Measurements from ENCODE around the gene ZNG1F. TPM values are rescaled to one million over a fixed set of nuclear protein-coding genes. Genes with fewer than 3 reads are reported as not detected.
A peak's percentile ranks its signal among the peaks of the same experiment; 100 is the strongest.
"Not testable (repeated sequence)": the region's sequence is repeated elsewhere in the genome, so short reads cannot be mapped to it uniquely, and the experiment has no call there.

ZNG1F gene
- polyA plus RNA-seq, 1 donor from 2014 or later: 6.3 TPM

DNA sequence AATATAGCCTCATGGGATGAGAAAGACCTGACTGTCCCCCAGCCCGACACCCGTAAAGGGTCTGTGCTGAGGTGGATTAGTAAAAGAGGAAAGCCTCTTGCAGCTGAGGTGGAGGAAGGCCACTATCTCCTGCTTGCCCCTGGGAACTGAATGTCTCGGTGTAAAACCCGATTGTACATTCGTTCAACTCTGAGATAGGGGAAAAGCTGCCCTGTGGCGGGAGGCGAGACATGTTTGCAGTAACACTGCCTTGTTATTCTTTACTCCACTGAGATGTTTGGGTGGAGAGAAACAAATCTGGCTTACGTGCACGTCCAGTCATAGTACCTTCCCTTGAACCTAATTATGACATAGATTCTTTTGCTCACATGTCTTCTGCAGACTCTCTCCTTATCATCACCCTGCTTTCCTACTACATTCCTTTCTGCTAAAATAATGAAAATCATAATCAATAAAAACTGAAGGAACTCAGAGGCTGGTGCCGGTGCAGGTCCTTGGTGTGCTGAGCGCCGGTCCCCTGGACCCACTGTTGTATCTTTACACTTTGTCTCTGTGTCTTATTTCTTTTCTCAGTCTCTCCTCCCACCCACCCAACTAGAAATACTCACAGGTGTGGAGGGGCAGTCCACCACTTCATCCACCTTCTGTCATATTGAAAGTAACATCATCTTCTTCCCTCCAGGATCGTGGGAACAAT is 83.4 kb downstream of the ZNG1F start:
- not testable (repeated sequence) for H3K36me3 Mint-ChIP-seq, H3K4me3 Mint-ChIP-seq, H3K4me1 Mint-ChIP-seq, H3K27me3 Mint-ChIP-seq, H3K9me3 Mint-ChIP-seq, H3K27ac Mint-ChIP-seq

- not testable (repeated sequence) for H3K9me3 Mint-ChIP-seq, H3K27ac Mint-ChIP-seq, H3K27me3 Mint-ChIP-seq, H3K4me1 Mint-ChIP-seq, H3K36me3 Mint-ChIP-seq, H3K4me3 Mint-ChIP-seq
These were observed 84.6 kb downstream of the ZNG1F start for GRCh38 chr9:41104542-41104941.

DNA sequence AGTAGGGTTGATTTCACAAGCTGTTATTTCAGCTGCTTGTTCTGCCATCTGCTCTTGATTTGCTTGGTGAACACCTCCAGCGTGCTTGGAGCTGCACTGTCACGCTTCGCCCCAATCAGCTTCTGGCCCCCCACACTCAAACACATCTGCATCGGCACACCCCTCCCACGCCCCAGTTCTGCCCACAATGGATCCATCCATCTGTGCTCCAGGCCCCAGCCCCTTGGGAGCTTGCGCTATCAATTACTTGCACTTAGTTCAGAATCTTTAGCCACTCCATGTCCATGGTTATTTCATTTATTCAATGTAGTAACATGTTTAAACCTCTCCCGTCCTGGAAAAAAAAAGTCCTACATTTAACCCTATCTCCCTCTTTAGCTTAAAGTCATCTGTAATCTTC is 88.6 kb downstream of the ZNG1F start:
- H3K36me3 Mint-ChIP-seq, H3K27ac Mint-ChIP-seq, H3K4me3 Mint-ChIP-seq, H3K27me3 Mint-ChIP-seq, H3K4me1 Mint-ChIP-seq, H3K9me3 Mint-ChIP-seq: not testable (repeated sequence)

DNA sequence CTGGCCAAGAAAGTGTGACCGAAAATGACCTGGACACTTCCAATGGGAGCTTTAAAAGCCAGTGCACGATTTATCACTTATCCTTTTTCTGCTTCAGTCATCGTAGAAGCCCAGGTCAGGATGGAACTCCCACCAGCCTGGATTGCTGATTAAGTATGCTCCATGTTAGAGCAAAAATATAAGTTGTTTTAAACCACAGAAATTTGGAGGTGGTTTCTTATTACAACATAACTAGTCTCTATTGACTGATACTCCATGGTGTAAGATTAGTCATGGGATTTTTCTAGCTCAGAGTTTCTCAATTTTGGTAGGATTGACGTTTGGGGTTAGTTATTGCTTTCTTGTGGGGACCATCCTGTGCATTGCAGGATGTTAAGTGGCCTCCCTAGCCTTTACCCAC is 90.4 kb downstream of the ZNG1F start:
- not testable (repeated sequence) for H3K27ac Mint-ChIP-seq, H3K27me3 Mint-ChIP-seq, H3K4me1 Mint-ChIP-seq, H3K9me3 Mint-ChIP-seq, H3K36me3 Mint-ChIP-seq
- peak overlapping the region in 1 of 4 donors; percentile 43 for H3K4me3 Mint-ChIP-seq

GRCh38 chr9:41095060-41095459 is 94.1 kb downstream of the ZNG1F start:
- H3K4me1 Mint-ChIP-seq, H3K9me3 Mint-ChIP-seq, H3K27ac Mint-ChIP-seq, H3K27me3 Mint-ChIP-seq, H3K4me3 Mint-ChIP-seq, H3K36me3 Mint-ChIP-seq: not testable (repeated sequence)

DNA sequence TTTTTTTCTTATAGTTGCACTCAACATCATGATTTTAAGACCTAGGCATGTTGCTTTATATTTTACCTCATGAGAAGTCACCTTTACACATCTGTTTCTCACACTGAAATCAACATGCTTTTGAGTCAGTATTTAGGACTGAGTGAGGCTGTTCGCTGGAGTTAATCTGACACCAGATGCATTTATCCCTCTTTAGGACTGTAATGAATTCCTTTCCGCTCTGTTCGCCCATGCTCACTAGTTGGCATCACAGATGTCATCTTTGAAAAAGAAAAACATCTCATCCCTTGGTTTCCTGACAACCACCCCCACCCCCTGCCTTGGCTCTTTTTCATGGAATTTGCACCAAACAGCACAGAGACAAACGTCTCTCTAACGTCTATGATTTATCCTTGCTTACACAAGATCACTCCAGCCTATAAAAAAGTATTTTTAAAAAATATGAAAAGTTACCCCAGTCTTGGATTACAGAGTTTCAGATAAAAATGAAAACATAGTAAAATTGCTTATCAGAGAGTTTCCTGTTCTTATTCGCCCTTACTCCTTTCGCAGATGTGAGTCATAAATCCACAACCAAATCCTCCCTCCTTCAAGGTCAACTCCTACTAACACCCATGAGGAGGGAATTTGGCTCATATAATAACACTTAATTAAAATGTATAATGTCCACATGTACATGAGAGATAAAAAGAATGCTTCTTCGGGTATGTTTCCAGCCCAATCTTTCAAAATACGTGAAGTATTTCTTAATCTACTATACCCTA is 94.9 kb downstream of the ZNG1F start:
- H3K27ac Mint-ChIP-seq, H3K9me3 Mint-ChIP-seq, H3K4me1 Mint-ChIP-seq, H3K4me3 Mint-ChIP-seq, H3K27me3 Mint-ChIP-seq, H3K36me3 Mint-ChIP-seq: not testable (repeated sequence)

GRCh38 chr9:41090922-41091321 is 98.2 kb downstream of the ZNG1F start:
- H3K9me3 Mint-ChIP-seq, H3K27me3 Mint-ChIP-seq, H3K4me1 Mint-ChIP-seq, H3K4me3 Mint-ChIP-seq, H3K27ac Mint-ChIP-seq, H3K36me3 Mint-ChIP-seq: not testable (repeated sequence)

GRCh38 chr9:41090386-41090785 is 98.7 kb downstream of the ZNG1F start:
- H3K27ac Mint-ChIP-seq, H3K4me1 Mint-ChIP-seq, H3K36me3 Mint-ChIP-seq, H3K9me3 Mint-ChIP-seq, H3K27me3 Mint-ChIP-seq, H3K4me3 Mint-ChIP-seq: not testable (repeated sequence)

- not testable (repeated sequence) for H3K27ac Mint-ChIP-seq, H3K4me3 Mint-ChIP-seq, H3K4me1 Mint-ChIP-seq, H3K27me3 Mint-ChIP-seq, H3K9me3 Mint-ChIP-seq, H3K36me3 Mint-ChIP-seq
These were observed 100.6 kb downstream of the ZNG1F start for GRCh38 chr9:41088450-41089059.

- H3K9me3 Mint-ChIP-seq: not testable (repeated sequence)
These were observed 101.2 kb downstream of the ZNG1F start for GRCh38 chr9:41087929-41088328.

DNA sequence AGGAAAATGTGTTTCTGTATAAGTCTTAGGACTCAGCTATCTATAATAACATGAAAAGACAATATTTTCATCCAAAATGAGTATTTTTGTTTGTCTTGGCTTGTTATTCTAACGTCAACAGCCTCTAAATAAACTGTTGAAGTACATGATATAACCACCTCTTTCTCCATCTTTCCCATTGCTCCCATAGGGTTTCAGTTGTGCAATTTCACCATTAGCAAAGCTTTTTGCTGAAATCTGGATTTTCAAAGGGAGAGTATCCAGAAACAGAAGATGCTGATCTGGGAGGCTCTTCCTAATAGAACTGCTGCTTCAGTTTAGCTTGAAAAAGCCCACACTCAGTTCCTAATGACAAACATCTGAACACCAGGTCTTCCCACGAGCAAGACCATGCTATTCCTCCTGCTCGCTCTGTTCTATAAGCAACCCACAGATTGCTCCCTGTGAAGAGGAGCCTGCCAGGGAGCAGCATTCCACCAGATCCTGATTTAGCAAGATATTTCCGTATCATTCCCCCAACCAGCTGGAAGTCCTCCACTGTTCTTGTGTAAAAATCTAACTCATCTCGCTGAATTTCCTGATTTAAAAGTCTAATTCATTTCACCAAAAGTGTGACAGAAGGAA is 101.8 kb downstream of the ZNG1F start:
- H3K4me3 Mint-ChIP-seq, H3K9me3 Mint-ChIP-seq, H3K4me1 Mint-ChIP-seq, H3K27ac Mint-ChIP-seq, H3K27me3 Mint-ChIP-seq, H3K36me3 Mint-ChIP-seq: not testable (repeated sequence)

More at GRCh38 chr9:41087929-41088328, 101.2 kb downstream of the ZNG1F start:
- H3K27ac Mint-ChIP-seq, H3K36me3 Mint-ChIP-seq, H3K4me3 Mint-ChIP-seq, H3K27me3 Mint-ChIP-seq, H3K4me1 Mint-ChIP-seq: not testable (repeated sequence)

DNA sequence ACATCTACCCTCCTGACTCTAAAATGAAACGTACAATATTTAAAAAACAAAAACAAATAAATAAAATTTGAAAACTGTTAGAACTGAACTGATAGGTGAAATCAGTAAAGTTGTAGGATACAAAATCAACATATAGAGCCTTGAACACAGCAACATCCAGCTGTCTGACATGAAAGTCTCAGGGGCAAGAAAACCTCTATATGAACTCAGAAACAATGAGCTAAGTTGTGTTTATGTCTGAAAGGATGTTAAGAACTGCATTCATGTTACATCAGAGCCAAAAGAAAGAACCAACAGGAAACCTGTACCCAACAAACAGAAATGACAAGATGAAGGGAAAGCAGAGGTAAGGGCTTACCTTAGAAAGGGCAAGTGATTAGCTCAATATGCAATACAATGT is 102.4 kb downstream of the ZNG1F start:
- H3K4me3 Mint-ChIP-seq, H3K27me3 Mint-ChIP-seq, H3K27ac Mint-ChIP-seq, H3K9me3 Mint-ChIP-seq, H3K4me1 Mint-ChIP-seq, H3K36me3 Mint-ChIP-seq: not testable (repeated sequence)

GRCh38 chr9:41086215-41086614 is 102.9 kb downstream of the ZNG1F start:
- H3K9me3 Mint-ChIP-seq, H3K4me1 Mint-ChIP-seq, H3K27me3 Mint-ChIP-seq, H3K36me3 Mint-ChIP-seq, H3K27ac Mint-ChIP-seq, H3K4me3 Mint-ChIP-seq: not testable (repeated sequence)

GRCh38 chr9:41082358-41082757 is 106.8 kb downstream of the ZNG1F start:
- not testable (repeated sequence) for H3K27ac Mint-ChIP-seq, H3K9me3 Mint-ChIP-seq, H3K4me1 Mint-ChIP-seq, H3K36me3 Mint-ChIP-seq, H3K27me3 Mint-ChIP-seq, H3K4me3 Mint-ChIP-seq
